ENCODE data around the gene FIGNL1.

DNA sequence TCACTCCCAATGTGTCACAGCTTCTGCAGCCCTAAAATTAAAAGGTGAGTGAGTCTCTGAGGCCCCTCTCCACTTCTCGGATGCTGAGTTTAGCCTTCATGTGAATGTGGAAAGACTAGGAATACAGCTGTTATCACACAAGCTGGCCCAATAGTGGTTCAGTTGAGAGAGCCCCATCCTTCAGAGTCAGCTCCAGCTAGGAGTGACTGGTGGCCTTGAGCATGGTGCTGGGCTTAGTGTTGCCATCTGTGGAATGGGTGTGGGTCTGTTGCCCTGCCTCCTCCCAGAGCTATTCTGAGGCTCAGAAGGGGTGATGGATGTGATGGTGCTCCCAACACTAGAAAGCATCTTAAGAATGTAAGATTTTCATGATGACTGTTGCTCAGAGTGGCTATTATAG, 55.8 kb downstream of the FIGNL1 start:
- TF ChIP-seq REST (IDR thresholded peaks at IDR 0.05; ENCODE audit: insufficient read depth in 1 of 2, low read depth in 2 of 2, low read length in 1 of 2): no peak
- no peak for TF ChIP-seq TCF7L2 (IDR thresholded peaks at IDR 0.05; ENCODE audit: low read depth, low read length)
- TF ChIP-seq, protein P1, sequence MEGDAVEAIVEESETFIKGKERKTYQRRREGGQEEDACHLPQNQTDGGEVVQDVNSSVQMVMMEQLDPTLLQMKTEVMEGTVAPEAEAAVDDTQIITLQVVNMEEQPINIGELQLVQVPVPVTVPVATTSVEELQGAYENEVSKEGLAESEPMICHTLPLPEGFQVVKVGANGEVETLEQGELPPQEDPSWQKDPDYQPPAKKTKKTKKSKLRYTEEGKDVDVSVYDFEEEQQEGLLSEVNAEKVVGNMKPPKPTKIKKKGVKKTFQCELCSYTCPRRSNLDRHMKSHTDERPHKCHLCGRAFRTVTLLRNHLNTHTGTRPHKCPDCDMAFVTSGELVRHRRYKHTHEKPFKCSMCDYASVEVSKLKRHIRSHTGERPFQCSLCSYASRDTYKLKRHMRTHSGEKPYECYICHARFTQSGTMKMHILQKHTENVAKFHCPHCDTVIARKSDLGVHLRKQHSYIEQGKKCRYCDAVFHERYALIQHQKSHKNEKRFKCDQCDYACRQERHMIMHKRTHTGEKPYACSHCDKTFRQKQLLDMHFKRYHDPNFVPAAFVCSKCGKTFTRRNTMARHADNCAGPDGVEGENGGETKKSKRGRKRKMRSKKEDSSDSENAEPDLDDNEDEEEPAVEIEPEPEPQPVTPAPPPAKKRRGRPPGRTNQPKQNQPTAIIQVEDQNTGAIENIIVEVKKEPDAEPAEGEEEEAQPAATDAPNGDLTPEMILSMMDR (IDR thresholded peaks at IDR 0.05): no peak

Data from Panc1 (cell line).